Anterior cingulate cortex (tissue), 58 donors: Measurements from ENCODE around the gene PHYH.

Experiments
- DNase-seq, 58 donors: peaks; one replicate each; lab custom pipeline; 2025; lab: John Stamatoyannopoulos, UW

PHYH gene

DNA sequence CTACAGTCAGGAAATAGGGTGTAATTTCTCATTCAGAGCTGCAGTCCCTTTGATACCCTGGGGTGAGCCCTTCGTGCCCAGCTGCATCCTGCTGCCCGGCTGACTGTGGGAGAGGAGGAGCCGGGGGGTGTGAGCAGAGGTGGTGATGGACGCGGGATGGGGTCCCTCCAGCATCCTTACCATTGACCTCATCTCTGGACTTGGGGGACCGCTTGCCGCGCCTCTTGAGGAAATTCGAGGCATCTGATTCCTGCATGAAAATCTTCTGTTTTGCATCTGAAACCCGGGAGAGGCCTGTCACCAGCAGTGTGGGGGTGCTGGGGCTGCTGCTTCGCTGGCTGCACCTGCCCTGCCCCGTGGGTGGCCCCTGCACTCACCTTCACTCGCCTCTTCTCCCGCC is 66.5 kb downstream of the PHYH start:
- DNase-seq: no peak

DNA sequence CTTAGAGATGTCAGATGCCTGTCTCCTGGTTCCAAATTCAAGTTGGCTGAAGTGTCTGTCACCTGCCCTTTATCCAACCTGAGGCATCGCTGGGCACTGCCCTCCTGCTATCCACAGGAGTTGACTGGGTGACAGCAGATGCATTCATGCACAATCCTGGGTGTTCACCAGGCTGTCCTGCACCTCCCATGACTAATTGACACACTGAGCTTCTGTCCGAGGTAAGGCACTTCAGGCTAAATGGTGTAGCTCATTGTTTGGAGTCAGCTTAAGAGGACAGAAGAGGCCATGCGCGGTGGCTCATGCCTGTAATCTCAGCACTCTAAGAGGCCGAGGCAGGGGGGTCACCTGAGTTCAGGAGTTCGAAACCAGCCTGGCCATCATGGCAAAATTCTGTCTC is 68.1 kb downstream of the PHYH start:
- no peak for DNase-seq

DNA sequence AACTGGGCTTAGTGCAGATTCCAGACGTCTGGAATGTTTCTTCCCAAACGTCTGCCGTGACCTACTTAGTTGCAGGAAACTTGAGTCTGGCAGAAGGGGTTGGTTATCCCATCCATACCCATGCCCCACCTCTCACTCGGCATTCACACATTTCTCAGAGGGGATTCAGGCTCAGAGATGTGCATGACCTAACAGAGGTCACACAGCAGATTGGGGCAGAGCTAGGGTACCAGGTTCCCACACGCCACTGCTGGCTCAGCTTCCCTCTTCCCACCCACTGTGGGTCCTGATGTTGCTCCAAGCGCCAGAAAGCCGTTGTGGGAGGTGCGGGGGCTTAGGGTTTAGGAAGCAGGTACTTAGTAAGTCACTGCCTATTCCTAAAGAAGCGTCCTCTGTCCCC is 68.7 kb downstream of the PHYH start:
- DNase-seq: no peak
